DMS 273 (cell line): ENCODE results near the gene TF.

Experiments used
- DNase-seq: peaks from one replicate; lab custom pipeline; 2025; ENCODE audit not compliant: unreplicated experiment; lab: John Stamatoyannopoulos, UW

The TF gene

GRCh38 chr3:133746712-133747066 lies 496 bp downstream of the TF start:
- no peak for DNase-seq

- no peak for DNase-seq
These were observed 1.2 kb downstream of the TF start for GRCh38 chr3:133747373-133747772.

GRCh38 chr3:133747907-133748639 lies 1.9 kb downstream of the TF start:
- DNase-seq, result no peak

GRCh38 chr3:133749427-133750258 lies 3.5 kb downstream of the TF start:
- DNase-seq, result no peak

- peak; percentile 77 for DNase-seq
These were observed 4.1 kb downstream of the TF start for GRCh38 chr3:133750259-133750656.

- no peak for DNase-seq
These were observed 7.0 kb downstream of the TF start for GRCh38 chr3:133753107-133753778.

- DNase-seq, result no peak
These were observed 7.6 kb downstream of the TF start for GRCh38 chr3:133753779-133754164.

GRCh38 chr3:133754455-133754854 lies 8.3 kb downstream of the TF start:
- no peak for DNase-seq

GRCh38 chr3:133754973-133755828 lies 9.0 kb downstream of the TF start:
- DNase-seq, result no peak

- DNase-seq, result peak; percentile 30
These were observed 10.8 kb downstream of the TF start for GRCh38 chr3:133756716-133757694.

GRCh38 chr3:133757701-133758567 lies 11.7 kb downstream of the TF start:
- no peak for DNase-seq

GRCh38 chr3:133758568-133758928 lies 12.4 kb downstream of the TF start:
- DNase-seq, result no peak

- no peak for DNase-seq
These were observed 13.0 kb downstream of the TF start for GRCh38 chr3:133758964-133759739.

- no peak for DNase-seq
These were observed 13.6 kb downstream of the TF start for GRCh38 chr3:133759740-133760305.

GRCh38 chr3:133760916-133761315 lies 14.7 kb downstream of the TF start:
- DNase-seq, result no peak

GRCh38 chr3:133761605-133762484 lies 15.7 kb downstream of the TF start:
- no peak for DNase-seq

- no peak for DNase-seq
These were observed 16.3 kb downstream of the TF start for GRCh38 chr3:133762539-133762938.
